Stimulated activated CD8-positive, alpha-beta memory T cell treated with anti-CD3 and anti-CD28 coated beads, Interleukin-12 subunit alpha, Interleukin-12 subunit beta, amount 100 ng/mL, for 1 hour (primary cell): ENCODE results near the gene GLI1.
A peak's percentile ranks its signal among the peaks of the same experiment; 100 is the strongest.

Experiments used
- DNase-seq: peaks from one replicate; pipeline ENCODE4 v3.0.0-alpha.2; 2020; ENCODE audit warnings: low read depth

GLI1 gene

DNA sequence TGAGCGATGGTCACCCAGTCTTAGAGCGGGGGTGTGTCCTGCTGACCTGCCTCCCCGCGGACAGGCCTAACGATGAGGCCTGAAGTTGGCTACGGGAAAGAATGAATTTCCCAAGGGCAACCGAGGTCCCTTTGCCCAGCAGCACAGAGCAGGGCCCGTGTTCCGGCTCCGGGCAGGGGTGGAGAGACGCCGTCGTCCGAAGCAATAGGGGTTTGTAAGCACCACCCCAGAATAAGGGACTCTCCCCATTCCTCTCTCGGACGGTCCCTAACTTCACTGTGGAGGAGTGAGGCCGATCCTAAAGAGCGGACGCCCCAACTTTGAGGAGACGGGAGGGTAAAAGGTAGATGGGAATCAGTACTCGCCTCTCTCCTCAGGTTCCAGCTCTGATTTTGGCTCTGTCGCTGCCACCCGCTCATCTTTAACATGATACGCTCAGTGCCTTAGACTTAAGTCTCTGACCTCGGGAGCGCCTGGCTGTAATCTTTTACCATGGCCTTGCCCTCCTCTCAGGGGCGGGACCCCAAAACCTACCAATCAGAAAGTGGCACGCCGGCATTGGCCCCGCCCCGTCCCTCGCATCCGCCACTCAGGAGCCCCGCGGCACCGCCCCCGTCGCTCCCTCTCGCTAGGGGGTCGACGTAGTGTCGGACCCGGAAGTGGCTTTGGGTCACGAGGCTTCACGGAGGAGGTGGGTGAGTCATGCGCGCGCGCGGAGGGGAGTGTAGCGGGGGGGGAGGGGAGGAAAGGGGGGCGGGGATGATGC lies 60.7 kb downstream of the GLI1 start, which contains the start of gene DDIT3:
TSS of gene DDIT3 (minus strand) at position 462 of the 766 bp plus-strand sequence. CDS start 3,108 bp downstream, outside the sequence.
- DNase-seq, result peak; percentile 99

DNA sequence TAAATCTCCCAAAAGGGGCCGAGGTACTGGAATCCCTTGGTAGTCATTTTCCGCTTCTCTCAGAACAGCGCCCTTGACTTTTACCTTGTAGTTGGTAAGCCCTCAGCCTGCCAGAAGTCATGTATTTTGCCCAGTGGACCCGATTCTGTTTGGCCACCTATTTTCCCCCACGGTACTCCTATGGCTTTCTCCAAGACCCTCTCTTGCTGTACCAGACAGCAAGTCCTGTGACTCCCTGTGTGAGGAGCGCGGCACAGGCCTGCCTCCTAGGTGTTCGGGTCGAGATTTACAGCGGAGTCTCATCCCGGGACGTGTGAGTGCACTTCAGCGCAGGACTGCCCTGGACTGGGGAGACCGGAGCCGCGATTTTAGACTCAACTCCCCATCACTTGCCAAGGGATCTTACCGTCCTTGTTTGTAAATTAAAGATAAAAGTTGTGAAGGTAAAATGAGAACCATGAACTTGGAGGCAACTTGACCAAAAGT lies 62.0 kb downstream of the GLI1 start:
- no peak for DNase-seq
